GM12878 (cell line): ENCODE data around the gene TDRKH. TPM values are rescaled to one million over a fixed set of nuclear protein-coding genes. Genes with fewer than 3 reads are reported as not detected.

ENCODE experiments used
- CBFB ChIP-seq: IDR thresholded peaks from 2 replicates; pipeline ENCODE4 v1.6.1; 2016; ENCODE audit warnings: antibody characterized with exemption, low read depth
- CBX3 ChIP-seq: fragments of 200-600 bp; sonication (generic); IDR thresholded peaks from 2 replicates; pipeline ENCODE4 v1.6.1; 2016; ENCODE audit warnings: low read depth, borderline replicate concordance
- CUX1 ChIP-seq: IDR thresholded peaks from 2 replicates; pipeline ENCODE4 v1.6.1; 2012; ENCODE audit warnings: improper control_type of control experiment, low read depth, low read length; ENCODE audit not compliant: insufficient replicate concordance
- E2F4 ChIP-seq: IDR thresholded peaks from 2 replicates; pipeline ENCODE4 v1.6.1; 2012; ENCODE audit warnings: low read depth, low read length, improper control_type of control experiment
- EP300 ChIP-seq, 2 experiments: fragments of 150-350 bp in 1 of 2; IDR thresholded peaks; 2 replicates each; pipeline ENCODE4 v1.6.1; 2011 to 2012; ENCODE audit warnings: low read depth in 2 of 2, low read length in 2 of 2, borderline replicate concordance in 1 of 2, improper control_type of control experiment in 1 of 2, inconsistent platforms in 1 of 2; ENCODE audit not compliant: control insufficient read depth in 1 of 2
- FOS ChIP-seq: IDR thresholded peaks from 3 replicates; pipeline ENCODE4 v1.6.1; 2011; ENCODE audit warnings: borderline replicate concordance; ENCODE audit not compliant: insufficient read length; ENCODE audit errors: extremely low read depth
- KDM1A ChIP-seq: fragments of 200-600 bp; sonication (generic); IDR thresholded peaks from 2 replicates; pipeline ENCODE4 v1.6.1; 2016; ENCODE audit warnings: borderline replicate concordance
- MEF2B ChIP-seq: fragments of 450-650 bp; IDR thresholded peaks from 2 replicates; pipeline ENCODE4 v1.6.1; 2018; ENCODE audit warnings: mild to moderate bottlenecking, moderate library complexity; ENCODE audit not compliant: partially characterized antibody, poor library complexity, severe bottlenecking
- MLLT1 ChIP-seq: fragments of 450-650 bp; IDR thresholded peaks from 2 replicates; pipeline ENCODE4 v1.6.1; 2016; ENCODE audit warnings: mild to moderate bottlenecking
- NFYB ChIP-seq: IDR thresholded peaks from 2 replicates; pipeline ENCODE4 v1.6.1; 2011; ENCODE audit warnings: low read depth, mild to moderate bottlenecking, low read length, improper control_type of control experiment, moderate library complexity; ENCODE audit not compliant: insufficient read depth
- PAX8 ChIP-seq: fragments of 450-650 bp; IDR thresholded peaks from 2 replicates; pipeline ENCODE4 v1.6.1; 2017; ENCODE audit warnings: mild to moderate bottlenecking, moderate library complexity
- SIX5 ChIP-seq: IDR thresholded peaks from 2 replicates; pipeline ENCODE4 v1.6.1; 2011; ENCODE audit warnings: mild to moderate bottlenecking, low read depth, low read length, moderate library complexity; ENCODE audit not compliant: severe bottlenecking
- SKIL ChIP-seq: fragments of 450-650 bp; IDR thresholded peaks from 2 replicates; pipeline ENCODE4 v1.6.1; 2017; ENCODE audit warnings: mild to moderate bottlenecking, low read depth, inconsistent platforms; ENCODE audit not compliant: poor library complexity, severe bottlenecking
- SUPT20H ChIP-seq: IDR thresholded peaks from 2 replicates; pipeline ENCODE4 v1.6.1; 2011; ENCODE audit warnings: low read depth, mild to moderate bottlenecking, low read length, moderate library complexity, borderline replicate concordance; ENCODE audit not compliant: control insufficient read depth
- TAF1 ChIP-seq: IDR thresholded peaks from 2 replicates; pipeline ENCODE4 v1.6.1; 2011; ENCODE audit warnings: mild to moderate bottlenecking, low read depth, low read length, borderline replicate concordance
- USF1 ChIP-seq: IDR thresholded peaks from 2 replicates; pipeline ENCODE4 v1.6.1; 2011; ENCODE audit warnings: borderline replicate concordance, low read depth, mild to moderate bottlenecking, moderate library complexity, mixed read lengths, low read length; ENCODE audit not compliant: insufficient read depth; ENCODE audit errors: extremely low read length
- polyA plus RNA-seq, 11 experiments: library from polyadenylated mRNA; depleted of rRNA in 4 of 11; unstranded in 6 of 11; stranded (reverse) in 5 of 11; fragments of >200 nt; fragmentation: Nextera tagmentation in 4 of 11; fragmentation: Illumina TruSeq in 1 of 11; extraction: Ambion mirVana in 4 of 11; extraction: Trizol in 1 of 11; gene quantifications; 1 replicate in 1 of 11; 2 replicates in 10 of 11; pipeline versions ENCODE4 v1.2.1 to v1.2.3, GENCODE V29; 2011 to 2016; ENCODE audit warnings: inconsistent platforms in 2 of 11, missing spikeins in 2 of 11, low read depth in 1 of 11
- total RNA-seq, 4 experiments: library from RNA; depleted of rRNA in 3 of 4; stranded (reverse); fragments of >200 nt in 3 of 4; fragmentation: Illumina TruSeq in 1 of 4; extraction: Trizol in 1 of 4; gene quantifications; 2 replicates each; pipeline versions ENCODE4 v1.2.1 to v1.2.3, GENCODE V29; 2013 to 2021

Gene TDRKH
- total and polyA plus RNA-seq, 10 of the 15 experiments (the other 5 are each of a cell fraction or from before 2014, with no cell fraction given), result 1.3 to 8.4 (median 2.9) TPM

GRCh38 chr1:151790071-151790939 lies at the start of gene TDRKH (continued):
- TF ChIP-seq EP300 (IDR thresholded peaks at IDR 0.05; ENCODE audit: borderline replicate concordance in 1 of 2, control insufficient read depth in 1 of 2, low read depth in 2 of 2, low read length in 2 of 2), result no peak
- TF ChIP-seq TAF1, result peak; percentile 61; the same call in 1 of the 2 replicates
- TF ChIP-seq KDM1A, result no peak
- no peak for TF ChIP-seq CUX1
- no peak for TF ChIP-seq MEF2B
- no peak for TF ChIP-seq SIX5
- TF ChIP-seq CBFB, result peak; percentile 31; the same call in 1 of the 2 replicates
- TF ChIP-seq PAX8, result no peak
- TF ChIP-seq USF1, result no peak
- no peak for TF ChIP-seq SUPT20H
- 0 out of 2 replicates have a peak, but pooled peaks have one; percentile 15 for TF ChIP-seq E2F4
- TF ChIP-seq CBX3, result no peak
- TF ChIP-seq SKIL, result peak; percentile 85
- TF ChIP-seq MLLT1, result peak; percentile 37; the same call in 1 of the 2 replicates
- TF ChIP-seq NFYB, result peak; percentile 96
- TF ChIP-seq FOS, result peak; percentile 92
